HL-60 (cell line): ENCODE data around the gene TRIM47.

ENCODE experiments used
- DNase-seq, 2 experiments: peaks; one replicate each; pipeline ENCODE4 v3.0.0-alpha.2; 2010 to 2020; ENCODE audit warnings: low read depth in 1 of 2, low spot score in 1 of 2
- H3K27ac ChIP-seq: fragments of 250-450 bp; sonication (Bioruptor Pico); replicated peaks from 2 replicates; pipeline ENCODE4 v1.5.1; 2020; ENCODE audit warnings: mild to moderate bottlenecking, moderate library complexity
- H3K27me3 ChIP-seq: fragments of 250-450 bp; sonication (Bioruptor Pico); 2 replicates; pipeline ENCODE4 v1.5.1; 2021; ENCODE audit warnings: mild to moderate bottlenecking, moderate library complexity; ENCODE audit not compliant: insufficient read depth, poor library complexity, severe bottlenecking
- H3K4me3 ChIP-seq: replicated peaks from 2 replicates; pipeline ENCODE4 v1.5.1; 2011; ENCODE audit warnings: mild to moderate bottlenecking, control low read depth, low read length; ENCODE audit not compliant: insufficient read depth
- GABPA ChIP-seq: IDR thresholded peaks from 2 replicates; pipeline ENCODE4 v1.6.1; 2012; ENCODE audit warnings: low read depth
- POLR2AphosphoS5 ChIP-seq: IDR thresholded peaks from 2 replicates; pipeline ENCODE4 v1.6.1; 2012; ENCODE audit warnings: low read depth
- SPI1 ChIP-seq: IDR thresholded peaks from 2 replicates; pipeline ENCODE4 v1.6.1; 2012; ENCODE audit warnings: low read depth, mild to moderate bottlenecking, borderline replicate concordance
- TF ChIP-seq, protein P1 (sequence below): IDR thresholded peaks from one replicate; pipeline ENCODE4 v1.5.1; 2011; ENCODE audit warnings: low read length, control low read depth, inconsistent platforms; ENCODE audit not compliant: insufficient read depth
- TF ChIP-seq, protein P2 (sequence below): IDR thresholded peaks from 2 replicates; pipeline ENCODE4 v1.6.1; 2012; ENCODE audit warnings: low read depth; ENCODE audit not compliant: insufficient replicate concordance

TRIM47 gene

DNA sequence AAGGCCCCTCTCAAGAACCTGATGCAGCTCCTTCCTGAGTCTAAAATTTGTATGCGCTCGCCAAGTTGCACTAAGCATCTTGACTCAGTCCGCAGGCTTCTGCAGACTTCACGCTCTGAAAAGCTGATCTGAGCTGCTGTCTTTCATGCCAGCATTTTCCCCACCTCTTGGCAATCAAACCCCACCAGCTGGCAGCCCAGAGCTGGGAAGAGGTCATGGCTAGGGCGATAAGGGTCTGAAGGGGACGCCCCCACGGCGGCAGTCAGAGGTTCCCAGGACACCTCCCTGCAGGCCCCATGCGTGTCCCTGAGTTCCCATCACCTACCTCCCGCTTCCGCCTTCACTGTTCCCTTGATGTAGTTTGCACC is 29.1 kb downstream of the TRIM47 start:
- Histone ChIP-seq H3K27ac (no peak overlapping the region), H3K27me3 (no peaks in the 10 kb centered on the region), H3K4me3 (no peak overlapping the region)
- DNase-seq = no peak
- TF ChIP-seq GABPA (no peak), SPI1 (no peak), POLR2AphosphoS5 (no peak)
- TF ChIP-seq, protein P1, sequence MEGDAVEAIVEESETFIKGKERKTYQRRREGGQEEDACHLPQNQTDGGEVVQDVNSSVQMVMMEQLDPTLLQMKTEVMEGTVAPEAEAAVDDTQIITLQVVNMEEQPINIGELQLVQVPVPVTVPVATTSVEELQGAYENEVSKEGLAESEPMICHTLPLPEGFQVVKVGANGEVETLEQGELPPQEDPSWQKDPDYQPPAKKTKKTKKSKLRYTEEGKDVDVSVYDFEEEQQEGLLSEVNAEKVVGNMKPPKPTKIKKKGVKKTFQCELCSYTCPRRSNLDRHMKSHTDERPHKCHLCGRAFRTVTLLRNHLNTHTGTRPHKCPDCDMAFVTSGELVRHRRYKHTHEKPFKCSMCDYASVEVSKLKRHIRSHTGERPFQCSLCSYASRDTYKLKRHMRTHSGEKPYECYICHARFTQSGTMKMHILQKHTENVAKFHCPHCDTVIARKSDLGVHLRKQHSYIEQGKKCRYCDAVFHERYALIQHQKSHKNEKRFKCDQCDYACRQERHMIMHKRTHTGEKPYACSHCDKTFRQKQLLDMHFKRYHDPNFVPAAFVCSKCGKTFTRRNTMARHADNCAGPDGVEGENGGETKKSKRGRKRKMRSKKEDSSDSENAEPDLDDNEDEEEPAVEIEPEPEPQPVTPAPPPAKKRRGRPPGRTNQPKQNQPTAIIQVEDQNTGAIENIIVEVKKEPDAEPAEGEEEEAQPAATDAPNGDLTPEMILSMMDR = no peak
- TF ChIP-seq, protein P2, sequence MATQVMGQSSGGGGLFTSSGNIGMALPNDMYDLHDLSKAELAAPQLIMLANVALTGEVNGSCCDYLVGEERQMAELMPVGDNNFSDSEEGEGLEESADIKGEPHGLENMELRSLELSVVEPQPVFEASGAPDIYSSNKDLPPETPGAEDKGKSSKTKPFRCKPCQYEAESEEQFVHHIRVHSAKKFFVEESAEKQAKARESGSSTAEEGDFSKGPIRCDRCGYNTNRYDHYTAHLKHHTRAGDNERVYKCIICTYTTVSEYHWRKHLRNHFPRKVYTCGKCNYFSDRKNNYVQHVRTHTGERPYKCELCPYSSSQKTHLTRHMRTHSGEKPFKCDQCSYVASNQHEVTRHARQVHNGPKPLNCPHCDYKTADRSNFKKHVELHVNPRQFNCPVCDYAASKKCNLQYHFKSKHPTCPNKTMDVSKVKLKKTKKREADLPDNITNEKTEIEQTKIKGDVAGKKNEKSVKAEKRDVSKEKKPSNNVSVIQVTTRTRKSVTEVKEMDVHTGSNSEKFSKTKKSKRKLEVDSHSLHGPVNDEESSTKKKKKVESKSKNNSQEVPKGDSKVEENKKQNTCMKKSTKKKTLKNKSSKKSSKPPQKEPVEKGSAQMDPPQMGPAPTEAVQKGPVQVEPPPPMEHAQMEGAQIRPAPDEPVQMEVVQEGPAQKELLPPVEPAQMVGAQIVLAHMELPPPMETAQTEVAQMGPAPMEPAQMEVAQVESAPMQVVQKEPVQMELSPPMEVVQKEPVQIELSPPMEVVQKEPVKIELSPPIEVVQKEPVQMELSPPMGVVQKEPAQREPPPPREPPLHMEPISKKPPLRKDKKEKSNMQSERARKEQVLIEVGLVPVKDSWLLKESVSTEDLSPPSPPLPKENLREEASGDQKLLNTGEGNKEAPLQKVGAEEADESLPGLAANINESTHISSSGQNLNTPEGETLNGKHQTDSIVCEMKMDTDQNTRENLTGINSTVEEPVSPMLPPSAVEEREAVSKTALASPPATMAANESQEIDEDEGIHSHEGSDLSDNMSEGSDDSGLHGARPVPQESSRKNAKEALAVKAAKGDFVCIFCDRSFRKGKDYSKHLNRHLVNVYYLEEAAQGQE = no peak

GRCh38 chr17:75848523-75849278 is 29.7 kb downstream of the TRIM47 start:
- no peak overlapping the region for H3K4me3 ChIP-seq
- peak in 1 of 2 experiments; percentile 81 for DNase-seq
- H3K27me3 ChIP-seq = no peaks in the 10 kb centered on the region
- TF ChIP-seq, protein P2 = no peak
- TF ChIP-seq, protein P1 = peak; percentile 77
- no peak overlapping the region for H3K27ac ChIP-seq

GRCh38 chr17:75847614-75848522 is 30.5 kb downstream of the TRIM47 start:
- no peak for DNase-seq
- TF ChIP-seq SPI1 = no peak
- TF ChIP-seq, protein P2 = no peak
- H3K4me3 ChIP-seq = no peak overlapping the region
- no peak overlapping the region for H3K27ac ChIP-seq
- H3K27me3 ChIP-seq = no peaks in the 10 kb centered on the region
